Panc1 (cell line): Measurements from ENCODE around the gene THBS1. TPM values are rescaled to one million over a fixed set of nuclear protein-coding genes. Genes with fewer than 3 reads are reported as not detected.

ENCODE experiments used
- ATAC-seq: fragments of 200-7000 bp; cut with Tn5 transposase; 2 replicates; pipeline ENCODE4 v1.9.1; 2020; ENCODE audit warnings: mild to moderate bottlenecking, moderate library complexity
- BruUV-seq: library from RNA; stranded (reverse); fragments of 400-500 nt; replicated peaks from 2 replicates; lab custom pipeline; 2021; lab: Mats Ljungman, UMichigan
- CTCF ChIA-PET: fragments of 300-600 bp; sonication (Branson Sonifier 250); formaldehyde crosslinking; loops from one replicate; lab custom pipeline; 2022; ENCODE audit warnings: antibody characterized with exemption; lab: Charles Lee
- POLR2A ChIA-PET: fragments of 300-600 bp; sonication (Branson Sonifier 250); formaldehyde crosslinking; loops from one replicate; lab custom pipeline; 2022; ENCODE audit warnings: antibody characterized with exemption; lab: Charles Lee
- DNase-seq: peaks from one replicate; pipeline ENCODE4 v3.0.0-alpha.2; 2010; ENCODE audit warnings: low read depth, low spot score
- H3K27ac ChIP-seq: 2 replicates; pipeline ENCODE4 v1.5.1; 2011; ENCODE audit warnings: mild to moderate bottlenecking, low read length, inconsistent platforms
- H3K27me3 ChIP-seq: fragments of 200-500 bp; sonication (Bioruptor generic); 2 replicates; pipeline ENCODE4 v1.6.0; 2014; ENCODE audit warnings: low read length, inconsistent platforms; ENCODE audit not compliant: control insufficient read depth, insufficient read depth
- H3K36me3 ChIP-seq: fragments of 200-500 bp; sonication (Bioruptor generic); 2 replicates; pipeline ENCODE4 v1.5.1; 2014; ENCODE audit warnings: inconsistent platforms, mild to moderate bottlenecking, low read length, moderate library complexity; ENCODE audit not compliant: control insufficient read depth, insufficient read depth
- H3K4me1 ChIP-seq: 2 replicates; pipeline ENCODE4 v1.5.1; 2011; ENCODE audit warnings: inconsistent platforms, mild to moderate bottlenecking, low read length, moderate library complexity; ENCODE audit not compliant: control insufficient read depth, insufficient read depth
- H3K4me3 ChIP-seq, 2 experiments: 2 replicates each; pipeline ENCODE4 v1.5.1; 2011 to 2012; ENCODE audit warnings: low read depth in 2 of 2, low read length in 2 of 2, mild to moderate bottlenecking in 2 of 2, inconsistent platforms in 1 of 2, moderate library complexity in 1 of 2
- H3K9me3 ChIP-seq: fragments of 200-500 bp; sonication (Bioruptor generic); 2 replicates; pipeline ENCODE4 v1.5.1; 2014; ENCODE audit warnings: low read depth, mild to moderate bottlenecking, inconsistent platforms, low read length, moderate library complexity; ENCODE audit not compliant: control insufficient read depth, insufficient read depth
- POLR2AphosphoS5 ChIP-seq: IDR thresholded peaks from 2 replicates; pipeline ENCODE4 v1.6.1; 2012; ENCODE audit warnings: mild to moderate bottlenecking, low read depth, low read length, moderate library complexity
- REST ChIP-seq, 2 experiments: IDR thresholded peaks; 2 replicates each; pipeline ENCODE4 v1.6.1; 2011 to 2012; ENCODE audit warnings: low read depth in 2 of 2, control low read depth in 1 of 2, low read length in 1 of 2, mild to moderate bottlenecking in 1 of 2, moderate library complexity in 1 of 2; ENCODE audit not compliant: insufficient read depth in 1 of 2
- SIN3A ChIP-seq: IDR thresholded peaks from 2 replicates; pipeline ENCODE4 v1.6.1; 2012; ENCODE audit warnings: low read depth, mild to moderate bottlenecking, low read length, moderate library complexity, borderline replicate concordance; ENCODE audit not compliant: insufficient read depth
- TCF7L2 ChIP-seq: IDR thresholded peaks from 2 replicates; pipeline ENCODE4 v1.6.1; 2011; ENCODE audit warnings: mild to moderate bottlenecking, low read depth, low read length, inconsistent platforms
- in situ Hi-C: cut with HindIII; loops from 2 replicates; pipeline ENCODE4 v1.10.0; 2016; ENCODE audit warnings: low sequenced_read_pairs, low pct_unique_long_range_greater_than_20kb
- intact Hi-C: fragments of 100-400 bp; cut with micrococcal nuclease; formaldehyde crosslinking; loops from one replicate; pipeline ENCODE4 v1.10.0; 2022; ENCODE audit not compliant: unreplicated experiment
- total RNA-seq: library from RNA; stranded (reverse); gene quantifications from one replicate; pipeline ENCODE4 v1.2.1, GENCODE V29; 2021; ENCODE audit not compliant: unreplicated experiment
- TF ChIP-seq, protein P1 (sequence below): fragments of 450-650 bp; IDR thresholded peaks from 2 replicates; pipeline ENCODE4 v1.5.1; 2017; ENCODE audit warnings: mild to moderate bottlenecking

THBS1 gene
- total RNA-seq, 1 experiment from 2014 or later: 61.9 TPM

DNA sequence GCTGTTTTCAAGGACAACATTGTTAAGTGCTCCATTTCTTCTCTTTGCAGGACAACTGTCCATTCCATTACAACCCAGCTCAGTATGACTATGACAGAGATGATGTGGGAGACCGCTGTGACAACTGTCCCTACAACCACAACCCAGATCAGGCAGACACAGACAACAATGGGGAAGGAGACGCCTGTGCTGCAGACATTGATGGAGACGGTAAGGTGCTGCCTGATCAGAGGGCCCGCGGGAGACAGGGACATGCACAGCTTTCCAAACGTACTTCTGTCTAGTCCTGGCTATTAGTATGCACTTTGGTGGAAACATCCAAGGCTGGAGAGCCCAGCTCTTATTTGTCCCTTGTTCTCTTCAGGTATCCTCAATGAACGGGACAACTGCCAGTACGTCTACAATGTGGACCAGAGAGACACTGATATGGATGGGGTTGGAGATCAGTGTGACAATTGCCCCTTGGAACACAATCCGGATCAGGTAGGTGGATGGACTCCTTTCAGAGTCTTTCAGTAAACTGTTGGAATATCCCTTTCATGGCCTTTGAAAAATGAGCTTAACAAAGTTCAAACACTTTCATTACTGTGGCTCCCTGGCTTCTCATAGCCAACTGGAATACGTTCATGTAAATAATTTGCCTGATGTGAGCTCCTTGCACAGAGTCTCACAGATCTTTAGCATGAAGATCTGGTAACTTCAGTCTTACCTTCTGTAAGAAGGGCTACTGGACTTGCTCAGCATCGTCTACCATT lies 10.4 kb downstream of the THBS1 start:
- H3K36me3 ChIP-seq: no peaks in the 10 kb centered on the region
- H3K27me3 ChIP-seq: no peaks in the 10 kb centered on the region
- no peak for ATAC-seq
- no peak overlapping the region for H3K27ac ChIP-seq
- no peaks in the 10 kb centered on the region for H3K9me3 ChIP-seq
- BruUV-seq: no TSS peak
- ChIA-PET POLR2A (no interaction called here), CTCF (interaction anchor here (0.6 kb wide), 1 partner anchor 362 kb away, joined by 3 read pairs; no protein-coding TSS in a partner anchor)
- in situ Hi-C loops (no loop called here), intact Hi-C loops (loop anchor here (10.0 kb wide), 1 partner anchor 163 kb away; no protein-coding TSS in a partner anchor)
- no peaks in the 10 kb centered on the region for H3K4me1 ChIP-seq
- no peak for DNase-seq
- TF ChIP-seq TCF7L2 (no peak), REST (IDR thresholded peaks at IDR 0.05; ENCODE audit: insufficient read depth in 1 of 2, low read depth in 2 of 2, low read length in 1 of 2) (no peak), POLR2AphosphoS5 (no peak), SIN3A (no peak)
- TF ChIP-seq, protein P1, sequence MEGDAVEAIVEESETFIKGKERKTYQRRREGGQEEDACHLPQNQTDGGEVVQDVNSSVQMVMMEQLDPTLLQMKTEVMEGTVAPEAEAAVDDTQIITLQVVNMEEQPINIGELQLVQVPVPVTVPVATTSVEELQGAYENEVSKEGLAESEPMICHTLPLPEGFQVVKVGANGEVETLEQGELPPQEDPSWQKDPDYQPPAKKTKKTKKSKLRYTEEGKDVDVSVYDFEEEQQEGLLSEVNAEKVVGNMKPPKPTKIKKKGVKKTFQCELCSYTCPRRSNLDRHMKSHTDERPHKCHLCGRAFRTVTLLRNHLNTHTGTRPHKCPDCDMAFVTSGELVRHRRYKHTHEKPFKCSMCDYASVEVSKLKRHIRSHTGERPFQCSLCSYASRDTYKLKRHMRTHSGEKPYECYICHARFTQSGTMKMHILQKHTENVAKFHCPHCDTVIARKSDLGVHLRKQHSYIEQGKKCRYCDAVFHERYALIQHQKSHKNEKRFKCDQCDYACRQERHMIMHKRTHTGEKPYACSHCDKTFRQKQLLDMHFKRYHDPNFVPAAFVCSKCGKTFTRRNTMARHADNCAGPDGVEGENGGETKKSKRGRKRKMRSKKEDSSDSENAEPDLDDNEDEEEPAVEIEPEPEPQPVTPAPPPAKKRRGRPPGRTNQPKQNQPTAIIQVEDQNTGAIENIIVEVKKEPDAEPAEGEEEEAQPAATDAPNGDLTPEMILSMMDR: no peak
- H3K4me3 ChIP-seq: no peak overlapping the region

DNA sequence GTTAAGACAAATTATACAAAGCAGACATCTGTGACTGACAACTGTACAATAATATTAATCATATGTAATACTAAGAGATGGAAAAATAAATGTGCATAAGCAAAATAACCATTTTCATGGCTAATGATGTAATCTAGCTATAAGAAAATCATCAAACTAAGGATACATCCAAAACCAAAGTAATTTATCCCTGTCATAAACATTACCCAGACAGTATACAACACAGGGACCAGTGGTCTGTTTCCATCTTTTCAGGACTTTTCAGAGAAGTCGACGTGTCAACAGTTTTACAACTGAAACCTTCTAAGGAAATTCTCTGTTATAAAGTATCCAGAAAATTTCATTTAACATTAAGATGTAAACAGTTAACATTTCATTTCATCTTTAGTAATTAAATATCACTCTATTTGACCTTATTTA lies 11.0 kb downstream of the THBS1 start:
- H3K9me3 ChIP-seq: no peaks in the 10 kb centered on the region
- no peaks in the 10 kb centered on the region for H3K27me3 ChIP-seq
- H3K4me1 ChIP-seq: no peaks in the 10 kb centered on the region
- H3K4me3 ChIP-seq: no peak overlapping the region
- intact Hi-C loops: loop anchor here (10.0 kb wide), 1 partner anchor 163 kb away; no protein-coding TSS in a partner anchor
- DNase-seq (no peak), ATAC-seq (no peak)
- no peak overlapping the region for H3K27ac ChIP-seq
- no TSS peak for BruUV-seq
- CTCF ChIA-PET: no interaction called here
- no peak for TF ChIP-seq TCF7L2
- POLR2A ChIA-PET: no interaction called here
- no peaks in the 10 kb centered on the region for H3K36me3 ChIP-seq
- in situ Hi-C loops: no loop called here

- Histone ChIP-seq H3K27me3 (no peaks in the 10 kb centered on the region), H3K4me3 (no peak overlapping the region), H3K36me3 (no peaks in the 10 kb centered on the region), H3K27ac (no peak overlapping the region), H3K4me1 (no peaks in the 10 kb centered on the region), H3K9me3 (no peaks in the 10 kb centered on the region)
- intact Hi-C loops: loop anchor here (10.0 kb wide), 1 partner anchor 162 kb away; no protein-coding TSS in a partner anchor
- ATAC-seq (no peak), DNase-seq (no peak)
- BruUV-seq: no TSS peak
- in situ Hi-C loops: no loop called here
- ChIA-PET POLR2A (no interaction called here), CTCF (no interaction called here)
- TF ChIP-seq POLR2AphosphoS5: no peak
- TF ChIP-seq REST (IDR thresholded peaks at IDR 0.05; ENCODE audit: insufficient read depth in 1 of 2, low read depth in 2 of 2, low read length in 1 of 2): no peak
- TF ChIP-seq TCF7L2: no peak
Observed at GRCh38 chr15:39592500-39592899, 11.6 kb downstream of the THBS1 start.
